Body of pancreas (tissue), 4 donors: ENCODE data around the gene ZNF407. TPM values are rescaled to one million over a fixed set of nuclear protein-coding genes. Genes with fewer than 3 reads are reported as not detected.

ENCODE experiments used
- ATAC-seq: fragments of 150-250 bp; one replicate; pipeline ENCODE4 v1.9.1; 2016
- DNase-seq, 4 donors: peaks; one replicate each; pipeline ENCODE4 v3.0.0-alpha.2; 2019
- H3K27ac ChIP-seq, 4 donors: fragments of 200-600 bp; sonication (generic); 1 replicate in 3 of 4; 2 replicates in 1 of 4; pipeline versions ENCODE4 v1.5.1 to v1.6.1; 2016 to 2019; ENCODE audit warnings: mild to moderate bottlenecking in 1 of 4, mixed read lengths in 1 of 4, moderate library complexity in 1 of 4
- H3K27me3 ChIP-seq, 2 donors: fragments of 200-600 bp; sonication (generic); one replicate each; pipeline ENCODE4 v1.6.0; 2016; ENCODE audit warnings: mild to moderate bottlenecking in 1 of 2
- H3K36me3 ChIP-seq, 2 donors: fragments of 200-600 bp; sonication (generic); replicated peaks in 1 of 2; 2 replicates each; pipeline ENCODE4 v1.5.1; 2016; ENCODE audit warnings: low read depth in 2 of 2; ENCODE audit not compliant: insufficient read depth in 1 of 2
- H3K4me1 ChIP-seq: fragments of 200-600 bp; sonication (generic); one replicate; pipeline ENCODE4 v1.6.0; 2016
- H3K4me3 ChIP-seq, 2 donors: fragments of 200-600 bp; sonication (generic); 1 replicate in 1 of 2; 2 replicates in 1 of 2; pipeline ENCODE4 v1.5.1; 2016 to 2019
- H3K9me3 ChIP-seq, 3 donors: fragments of 200-600 bp; sonication (generic); 1 replicate in 2 of 3; 2 replicates in 1 of 3; pipeline ENCODE4 v1.5.1; 2016
- POLR2A ChIP-seq, 3 donors: fragments of 450-650 bp; IDR thresholded peaks; one replicate each; pipeline ENCODE4 v1.6.1; 2016; ENCODE audit warnings: antibody characterized with exemption in 3 of 3, mild to moderate bottlenecking in 2 of 3
- WGBS, 2 donors: methylation state at CpG; one replicate each; pipeline ENCODE4 v1.1.5; 2017; 5-methylcytosine and 5-hydroxymethylcytosine counted together
- intact Hi-C: fragments of 100-400 bp; cut with DNase I; formaldehyde crosslinking; loops from one replicate; pipeline ENCODE4 v1.15.1; 2023
- total RNA-seq, 2 donors: library from RNA; depleted of rRNA; stranded (reverse); fragments of >200 nt; gene quantifications; one replicate each; pipeline ENCODE4 v1.1.0, GENCODE V29; 2016
- TF ChIP-seq, protein P1 (sequence below), 7 experiments: fragments of 450-650 bp in 4 of 7; fragments of 200-600 bp in 3 of 7; sonication (generic) in 3 of 7; IDR thresholded peaks; one replicate each; pipeline ENCODE4 v1.5.1; 2016 to 2019; ENCODE audit warnings: antibody characterized with exemption in 7 of 7

ZNF407 gene
- total RNA-seq, 2 donors from 2014 or later, result 14.3 to 19.1 TPM

DNA sequence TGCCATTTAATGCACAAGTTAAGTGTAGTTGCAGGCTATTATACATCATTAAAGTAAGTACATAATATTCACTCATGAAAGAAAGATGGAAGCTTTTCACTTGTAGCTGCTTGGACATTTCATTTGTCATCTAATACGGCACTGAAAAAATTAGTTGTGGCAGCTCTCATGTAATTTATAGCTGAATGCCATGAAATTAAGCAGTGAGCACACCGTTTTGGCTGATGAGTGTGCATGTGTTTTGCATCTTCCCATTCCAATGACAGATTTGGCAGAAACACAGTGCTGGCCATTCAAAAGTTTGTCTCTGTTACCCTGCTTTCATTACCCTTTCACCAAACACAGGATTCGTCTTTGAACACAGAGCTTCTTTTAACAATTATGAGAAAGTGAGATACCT is 437.3 kb downstream of the ZNF407 start:
- intact Hi-C loops, result no loop called here
- Histone ChIP-seq H3K4me3 (no peak overlapping the region), H3K27ac (no peak overlapping the region), H3K9me3 (no peaks in the 10 kb centered on the region), H3K36me3 (no peaks in the 10 kb centered on the region), H3K4me1 (no peaks in the 10 kb centered on the region), H3K27me3 (no peaks in the 10 kb centered on the region)
- WGBS, 2 donors, result 80 to 88% methylated on average over 3 of the region's 3 CpGs
- DNase-seq (no peak), ATAC-seq (no peak)
- TF ChIP-seq, protein P1, sequence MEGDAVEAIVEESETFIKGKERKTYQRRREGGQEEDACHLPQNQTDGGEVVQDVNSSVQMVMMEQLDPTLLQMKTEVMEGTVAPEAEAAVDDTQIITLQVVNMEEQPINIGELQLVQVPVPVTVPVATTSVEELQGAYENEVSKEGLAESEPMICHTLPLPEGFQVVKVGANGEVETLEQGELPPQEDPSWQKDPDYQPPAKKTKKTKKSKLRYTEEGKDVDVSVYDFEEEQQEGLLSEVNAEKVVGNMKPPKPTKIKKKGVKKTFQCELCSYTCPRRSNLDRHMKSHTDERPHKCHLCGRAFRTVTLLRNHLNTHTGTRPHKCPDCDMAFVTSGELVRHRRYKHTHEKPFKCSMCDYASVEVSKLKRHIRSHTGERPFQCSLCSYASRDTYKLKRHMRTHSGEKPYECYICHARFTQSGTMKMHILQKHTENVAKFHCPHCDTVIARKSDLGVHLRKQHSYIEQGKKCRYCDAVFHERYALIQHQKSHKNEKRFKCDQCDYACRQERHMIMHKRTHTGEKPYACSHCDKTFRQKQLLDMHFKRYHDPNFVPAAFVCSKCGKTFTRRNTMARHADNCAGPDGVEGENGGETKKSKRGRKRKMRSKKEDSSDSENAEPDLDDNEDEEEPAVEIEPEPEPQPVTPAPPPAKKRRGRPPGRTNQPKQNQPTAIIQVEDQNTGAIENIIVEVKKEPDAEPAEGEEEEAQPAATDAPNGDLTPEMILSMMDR (IDR thresholded peaks at IDR 0.05), result no peak
- TF ChIP-seq POLR2A (IDR thresholded peaks at IDR 0.05), result no peak

DNA sequence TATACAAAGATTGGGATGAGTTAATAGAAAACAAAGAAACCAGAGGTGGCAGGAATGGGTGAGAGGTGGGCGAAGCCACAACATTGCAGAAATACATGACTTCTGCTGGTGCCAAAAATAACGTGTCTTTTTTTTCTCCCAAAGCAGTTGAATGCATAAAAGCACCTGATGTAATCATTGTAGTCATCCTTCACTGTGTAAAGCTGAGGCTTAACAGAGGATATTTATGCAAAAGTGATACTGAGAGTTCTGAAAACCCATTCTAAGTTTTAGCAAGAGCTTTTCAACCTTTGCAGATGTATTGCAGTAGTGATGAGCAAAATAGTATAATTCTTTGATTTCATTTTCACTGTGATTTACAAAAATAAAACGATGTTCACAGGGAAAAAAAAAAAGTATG is 438.3 kb downstream of the ZNF407 start:
- no peak for ATAC-seq
- intact Hi-C loops, result no loop called here

DNA sequence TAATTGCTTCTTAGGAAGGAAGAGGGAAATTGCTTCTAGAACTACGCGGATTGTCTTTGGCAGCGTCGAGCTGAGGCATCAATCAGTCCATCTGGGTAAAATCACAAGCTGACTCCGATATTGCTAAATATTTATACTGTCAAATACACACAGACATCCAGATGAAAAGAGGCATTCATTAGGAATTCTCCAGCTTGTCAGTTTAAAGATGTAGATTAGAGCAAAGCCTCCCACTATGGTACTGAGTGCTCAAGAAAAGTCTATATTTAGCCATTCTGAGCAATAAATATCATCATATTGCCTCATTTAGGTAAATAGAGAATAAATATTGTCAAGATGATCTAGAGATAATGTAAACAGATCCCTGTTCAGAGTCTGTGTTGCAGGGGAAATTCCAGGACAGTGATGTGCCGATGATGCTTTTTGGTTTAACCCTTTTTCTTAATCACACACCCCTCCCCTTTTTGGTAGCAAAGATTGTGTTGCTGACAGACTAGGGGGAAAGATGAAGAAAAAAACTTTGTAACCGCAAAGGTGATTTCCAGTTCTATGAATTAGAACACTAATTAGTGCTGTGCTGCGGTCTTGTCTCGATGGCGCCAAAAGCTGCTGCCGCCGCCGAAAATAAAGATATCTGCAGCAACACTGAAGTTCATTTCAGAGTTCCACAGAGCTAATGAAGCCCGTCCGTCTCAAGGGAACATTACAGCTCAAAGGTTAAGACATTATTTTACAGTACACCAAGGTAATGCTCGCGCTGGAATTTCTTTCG is 439.4 kb downstream of the ZNF407 start:
- Histone ChIP-seq H3K4me3 (no peak overlapping the region), H3K27me3 (no peaks in the 10 kb centered on the region), H3K36me3 (no peaks in the 10 kb centered on the region), H3K4me1 (no peaks in the 10 kb centered on the region), H3K27ac (no peak overlapping the region), H3K9me3 (no peaks in the 10 kb centered on the region)
- WGBS, 2 donors, result 78 to 86% methylated on average over 18 of the region's 18 CpGs
- intact Hi-C loops, result no loop called here
- TF ChIP-seq, protein P1 (IDR thresholded peaks at IDR 0.05), result no peak
- no peak for TF ChIP-seq POLR2A (IDR thresholded peaks at IDR 0.05)
- ATAC-seq, result no peak
- DNase-seq, result no peak

More for the DNA sequence above, 438.3 kb downstream of the ZNF407 start:
- H3K36me3 ChIP-seq, result no peaks in the 10 kb centered on the region
- no peaks in the 10 kb centered on the region for H3K27me3 ChIP-seq
- DNase-seq, result no peak
- H3K4me3 ChIP-seq, result no peak overlapping the region
- 65% methylated on average over 3 of the region's 3 CpGs for WGBS, 2 donors
- H3K27ac ChIP-seq, result no peak overlapping the region
- no peaks in the 10 kb centered on the region for H3K4me1 ChIP-seq
- no peaks in the 10 kb centered on the region for H3K9me3 ChIP-seq
- no peak for TF ChIP-seq POLR2A (IDR thresholded peaks at IDR 0.05)
- TF ChIP-seq, protein P1 (IDR thresholded peaks at IDR 0.05), result no peak

DNA sequence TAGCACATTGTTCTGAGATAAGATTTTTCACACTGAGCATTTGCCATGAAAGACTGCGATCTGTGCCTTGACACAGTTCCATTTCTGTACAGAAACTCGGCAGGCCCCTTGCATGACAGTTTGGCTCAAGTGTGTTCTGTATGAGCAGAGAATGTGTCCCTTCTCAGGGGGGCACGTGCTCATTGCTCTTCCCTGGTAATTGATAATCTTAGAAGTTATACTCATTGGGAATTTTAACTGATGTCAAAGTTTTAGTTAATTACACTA is 440.0 kb downstream of the ZNF407 start:
- WGBS, 2 donors, result 59 to 62% methylated on average over 3 of the region's 3 CpGs
- DNase-seq (no peak), ATAC-seq (no peak)
- no peak overlapping the region for H3K27ac ChIP-seq
- H3K4me3 ChIP-seq, result no peak overlapping the region
- no peaks in the 10 kb centered on the region for H3K4me1 ChIP-seq
- no peaks in the 10 kb centered on the region for H3K36me3 ChIP-seq
- no peaks in the 10 kb centered on the region for H3K27me3 ChIP-seq
- intact Hi-C loops, result no loop called here
- no peaks in the 10 kb centered on the region for H3K9me3 ChIP-seq
- TF ChIP-seq, protein P1 (IDR thresholded peaks at IDR 0.05), result no peak
- TF ChIP-seq POLR2A (IDR thresholded peaks at IDR 0.05), result no peak

DNA sequence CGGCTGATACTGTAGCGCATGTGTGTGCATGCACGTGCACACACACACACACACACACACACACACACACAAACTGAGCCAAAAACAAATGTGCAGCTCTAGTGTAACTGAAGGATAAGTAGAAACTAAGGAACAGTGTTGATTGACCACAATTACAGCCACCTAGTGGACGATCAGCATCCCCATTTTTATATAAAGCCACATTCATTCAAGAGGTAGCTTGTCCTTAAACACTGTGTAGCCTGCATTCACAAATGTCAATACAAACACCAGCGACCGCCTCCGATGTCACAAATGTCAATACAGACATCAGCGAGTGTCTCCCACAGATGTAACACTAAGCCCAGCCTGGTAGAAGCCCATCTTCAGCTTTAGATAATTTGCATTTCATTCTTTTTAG is 443.9 kb downstream of the ZNF407 start:
- intact Hi-C loops, result no loop called here
- H3K27ac ChIP-seq, result no peak overlapping the region
- WGBS, 2 donors, result 83 to 89% methylated on average over 8 of the region's 8 CpGs

More for the DNA sequence above, 443.9 kb downstream of the ZNF407 start:
- Histone ChIP-seq H3K36me3 (no peaks in the 10 kb centered on the region), H3K9me3 (no peaks in the 10 kb centered on the region), H3K4me3 (no peak overlapping the region), H3K4me1 (no peaks in the 10 kb centered on the region), H3K27me3 (no peaks in the 10 kb centered on the region)
- no peak for ATAC-seq
- TF ChIP-seq, protein P1 (IDR thresholded peaks at IDR 0.05), result peak in 4 of 7 experiments; percentile 22 to 38 (median 28)
- no peak for TF ChIP-seq POLR2A (IDR thresholded peaks at IDR 0.05)
- no peak for DNase-seq
